ENCODE results near the gene WDR33. TPM values are rescaled to one million over a fixed set of nuclear protein-coding genes. Genes with fewer than 3 reads are reported as not detected.

The WDR33 gene

GRCh38 chr2:127654838-127655175, 156.2 kb downstream of the WDR33 start:
- Histone ChIP-seq H3K4me2 (ENCODE audit: low read length) (no peak overlapping the region), H3K9me3 (replicated peaks; ENCODE audit: low read length) (no peaks in the 10 kb centered on the region), H3K27me3 (ENCODE audit: control insufficient read depth, insufficient read depth, low read length) (no peaks in the 10 kb centered on the region), H3K4me3 (ENCODE audit: low read length) (no peak overlapping the region), H3K9ac (ENCODE audit: low read depth, low read length) (no peak overlapping the region), H3K4me1 (ENCODE audit: control insufficient read depth, insufficient read depth, low read length) (peaks cover 4% of the 10 kb centered on the region), H3K36me3 (ENCODE audit: insufficient read depth, low read length) (no peaks in the 10 kb centered on the region)

- no peaks in the 10 kb centered on the region for H3K27me3 ChIP-seq (ENCODE audit: control insufficient read depth, insufficient read depth, low read length)
- H3K4me3 ChIP-seq (ENCODE audit: low read length): no peak overlapping the region
- H3K9me3 ChIP-seq (replicated peaks; ENCODE audit: low read length): no peaks in the 10 kb centered on the region
- no peaks in the 10 kb centered on the region for H3K36me3 ChIP-seq (ENCODE audit: insufficient read depth, low read length)
- no peak overlapping the region for H3K4me2 ChIP-seq (ENCODE audit: low read length)
- H3K9ac ChIP-seq (ENCODE audit: low read depth, low read length): no peak overlapping the region
- peaks cover 4% of the 10 kb centered on the region for H3K4me1 ChIP-seq (ENCODE audit: control insufficient read depth, insufficient read depth, low read length)
These were observed 156.7 kb downstream of the WDR33 start for GRCh38 chr2:127654084-127654837.

GRCh38 chr2:127653421-127654083, 157.4 kb downstream of the WDR33 start:
- peaks cover 4% of the 10 kb centered on the region for H3K4me1 ChIP-seq (ENCODE audit: control insufficient read depth, insufficient read depth, low read length)
- no peak overlapping the region for H3K4me2 ChIP-seq (ENCODE audit: low read length)
- no peaks in the 10 kb centered on the region for H3K27me3 ChIP-seq (ENCODE audit: control insufficient read depth, insufficient read depth, low read length)
- H3K9me3 ChIP-seq (replicated peaks; ENCODE audit: low read length): no peaks in the 10 kb centered on the region
- H3K4me3 ChIP-seq (ENCODE audit: low read length): no peak overlapping the region
- no peaks in the 10 kb centered on the region for H3K36me3 ChIP-seq (ENCODE audit: insufficient read depth, low read length)
- no peak overlapping the region for H3K9ac ChIP-seq (ENCODE audit: low read depth, low read length)

GRCh38 chr2:127652786-127653357, 158.1 kb downstream of the WDR33 start:
- Histone ChIP-seq H3K4me1 (ENCODE audit: control insufficient read depth, insufficient read depth, low read length) (peaks cover 8% of the 10 kb centered on the region), H3K36me3 (ENCODE audit: insufficient read depth, low read length) (no peaks in the 10 kb centered on the region), H3K27me3 (ENCODE audit: control insufficient read depth, insufficient read depth, low read length) (no peaks in the 10 kb centered on the region), H3K4me3 (ENCODE audit: low read length) (no peak overlapping the region), H3K9me3 (replicated peaks; ENCODE audit: low read length) (no peaks in the 10 kb centered on the region), H3K4me2 (ENCODE audit: low read length) (no peak overlapping the region), H3K9ac (ENCODE audit: low read depth, low read length) (no peak overlapping the region)

- Histone ChIP-seq H3K4me3 (ENCODE audit: low read length) (no peak overlapping the region), H3K36me3 (ENCODE audit: insufficient read depth, low read length) (no peaks in the 10 kb centered on the region), H3K4me1 (ENCODE audit: control insufficient read depth, insufficient read depth, low read length) (peaks cover 16% of the 10 kb centered on the region), H3K4me2 (ENCODE audit: low read length) (no peak overlapping the region), H3K9me3 (replicated peaks; ENCODE audit: low read length) (no peaks in the 10 kb centered on the region), H3K27me3 (ENCODE audit: control insufficient read depth, insufficient read depth, low read length) (no peaks in the 10 kb centered on the region), H3K9ac (ENCODE audit: low read depth, low read length) (no peak overlapping the region)
These were observed 158.9 kb downstream of the WDR33 start for GRCh38 chr2:127651971-127652550.

GRCh38 chr2:127651381-127651809, 159.6 kb downstream of the WDR33 start:
- Histone ChIP-seq H3K36me3 (ENCODE audit: insufficient read depth, low read length) (no peaks in the 10 kb centered on the region), H3K4me3 (ENCODE audit: low read length) (no peak overlapping the region), H3K9me3 (replicated peaks; ENCODE audit: low read length) (no peaks in the 10 kb centered on the region), H3K4me2 (ENCODE audit: low read length) (no peak overlapping the region), H3K4me1 (ENCODE audit: control insufficient read depth, insufficient read depth, low read length) (peaks cover 23% of the 10 kb centered on the region), H3K27me3 (ENCODE audit: control insufficient read depth, insufficient read depth, low read length) (no peaks in the 10 kb centered on the region), H3K9ac (ENCODE audit: low read depth, low read length) (no peak overlapping the region)

Small RNAs within 50 kb of the gene (small RNA-seq; reads per million reads assigned to genes)
- gene RF00017 (not detected), gene RF00019 (not detected), gene RNU6-395P (not detected), gene RNY4P7 (5.2 reads per million, percentile 86 among the genes with 10 or more reads in this experiment)

Measured in skeletal muscle satellite cell (primary cell).